Measurements from ENCODE around the gene GORAB.

DNA sequence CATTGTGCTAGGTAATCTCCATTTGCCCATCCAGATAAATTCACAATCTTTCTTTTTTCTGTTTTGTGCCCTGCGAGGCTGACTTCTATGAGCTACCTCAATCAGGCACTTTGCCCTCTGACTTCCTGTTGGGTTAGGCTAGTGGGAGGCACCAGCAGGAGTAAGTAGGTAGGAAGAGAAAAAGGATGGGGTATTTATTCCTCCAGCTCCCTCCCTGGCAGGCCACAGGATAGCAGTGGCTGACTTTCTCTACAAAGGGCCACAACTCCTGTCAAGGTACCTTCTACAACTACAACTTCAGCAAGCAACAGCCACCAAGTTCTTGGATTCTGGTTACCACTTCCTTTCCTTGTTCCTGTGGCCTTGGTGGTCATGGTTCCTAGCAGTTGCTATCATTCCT, 18.8 kb upstream of the GORAB start:
- TF ChIP-seq EP300 (IDR thresholded peaks at IDR 0.05) = no peak
- TF ChIP-seq, protein P1, sequence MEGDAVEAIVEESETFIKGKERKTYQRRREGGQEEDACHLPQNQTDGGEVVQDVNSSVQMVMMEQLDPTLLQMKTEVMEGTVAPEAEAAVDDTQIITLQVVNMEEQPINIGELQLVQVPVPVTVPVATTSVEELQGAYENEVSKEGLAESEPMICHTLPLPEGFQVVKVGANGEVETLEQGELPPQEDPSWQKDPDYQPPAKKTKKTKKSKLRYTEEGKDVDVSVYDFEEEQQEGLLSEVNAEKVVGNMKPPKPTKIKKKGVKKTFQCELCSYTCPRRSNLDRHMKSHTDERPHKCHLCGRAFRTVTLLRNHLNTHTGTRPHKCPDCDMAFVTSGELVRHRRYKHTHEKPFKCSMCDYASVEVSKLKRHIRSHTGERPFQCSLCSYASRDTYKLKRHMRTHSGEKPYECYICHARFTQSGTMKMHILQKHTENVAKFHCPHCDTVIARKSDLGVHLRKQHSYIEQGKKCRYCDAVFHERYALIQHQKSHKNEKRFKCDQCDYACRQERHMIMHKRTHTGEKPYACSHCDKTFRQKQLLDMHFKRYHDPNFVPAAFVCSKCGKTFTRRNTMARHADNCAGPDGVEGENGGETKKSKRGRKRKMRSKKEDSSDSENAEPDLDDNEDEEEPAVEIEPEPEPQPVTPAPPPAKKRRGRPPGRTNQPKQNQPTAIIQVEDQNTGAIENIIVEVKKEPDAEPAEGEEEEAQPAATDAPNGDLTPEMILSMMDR (IDR thresholded peaks at IDR 0.05) = no peak
